DND-41 (cell line): Measurements from ENCODE around the gene FAF1.

Experiments
- ATAC-seq: fragments of 200-7000 bp; cut with Tn5 transposase; 3 replicates; pipeline ENCODE4 v1.9.1; 2021; ENCODE audit warnings: low read depth; ENCODE audit not compliant: insufficient read depth
- DNase-seq: peaks from one replicate; pipeline ENCODE4 v3.0.0-alpha.2; 2020
- H2AFZ ChIP-seq: 2 replicates; pipeline ENCODE4 v1.6.0; 2012; ENCODE audit warnings: low read depth, low read length
- H3K27ac ChIP-seq: 2 replicates; pipeline ENCODE4 v1.5.1; 2012; ENCODE audit warnings: low read length, inconsistent platforms
- H3K27me3 ChIP-seq: fragments of 200-600 bp; sonication (generic); 2 replicates; pipeline ENCODE4 v1.6.0; 2012; ENCODE audit warnings: low read length, mild to moderate bottlenecking, inconsistent platforms; ENCODE audit not compliant: insufficient read depth, poor library complexity
- H3K36me3 ChIP-seq: 2 replicates; pipeline ENCODE4 v1.5.1; 2012; ENCODE audit warnings: low read length, inconsistent platforms; ENCODE audit not compliant: insufficient read depth
- H3K4me1 ChIP-seq: 2 replicates; pipeline ENCODE4 v1.5.1; 2012; ENCODE audit warnings: mild to moderate bottlenecking, low read length; ENCODE audit not compliant: insufficient read depth
- H3K4me2 ChIP-seq: 2 replicates; pipeline ENCODE4 v1.6.0; 2012; ENCODE audit warnings: mild to moderate bottlenecking, moderate library complexity, low read length, inconsistent platforms; ENCODE audit not compliant: insufficient read depth
- H3K4me3 ChIP-seq, 2 experiments: fragments of 200-600 bp in 1 of 2; shearing (Covaris generic) in 1 of 2; 2 replicates each; pipeline ENCODE4 v1.5.1; 2012 to 2016; ENCODE audit warnings: inconsistent platforms in 2 of 2, low read length in 2 of 2, mild to moderate bottlenecking in 2 of 2, low read depth in 1 of 2, moderate library complexity in 1 of 2
- H3K79me2 ChIP-seq: 2 replicates; pipeline ENCODE4 v1.6.0; 2012; ENCODE audit warnings: low read length, inconsistent platforms; ENCODE audit not compliant: insufficient read depth
- H3K9ac ChIP-seq: 2 replicates; pipeline ENCODE4 v1.6.0; 2012; ENCODE audit warnings: low read depth, mild to moderate bottlenecking, inconsistent platforms, low read length, moderate library complexity
- H3K9me3 ChIP-seq: 2 replicates; pipeline ENCODE4 v1.5.1; 2012; ENCODE audit warnings: low read length, moderate library complexity, mild to moderate bottlenecking, inconsistent platforms; ENCODE audit not compliant: insufficient read depth, severe bottlenecking
- H4K20me1 ChIP-seq: 2 replicates; pipeline ENCODE4 v1.6.0; 2012; ENCODE audit warnings: low read length; ENCODE audit not compliant: insufficient read depth
- EZH2 ChIP-seq: IDR thresholded peaks from 3 replicates; pipeline ENCODE4 v1.6.1; 2012; ENCODE audit warnings: borderline replicate concordance, low read depth, mild to moderate bottlenecking, moderate library complexity, low read length, inconsistent platforms; ENCODE audit not compliant: severe bottlenecking
- TF ChIP-seq, protein P1 (sequence below): IDR thresholded peaks from 2 replicates; pipeline ENCODE4 v1.5.1; 2012; ENCODE audit warnings: borderline replicate concordance, low read length, moderate library complexity, mild to moderate bottlenecking; ENCODE audit not compliant: poor library complexity, severe bottlenecking; ENCODE audit errors: extremely low read depth

FAF1 gene

DNA sequence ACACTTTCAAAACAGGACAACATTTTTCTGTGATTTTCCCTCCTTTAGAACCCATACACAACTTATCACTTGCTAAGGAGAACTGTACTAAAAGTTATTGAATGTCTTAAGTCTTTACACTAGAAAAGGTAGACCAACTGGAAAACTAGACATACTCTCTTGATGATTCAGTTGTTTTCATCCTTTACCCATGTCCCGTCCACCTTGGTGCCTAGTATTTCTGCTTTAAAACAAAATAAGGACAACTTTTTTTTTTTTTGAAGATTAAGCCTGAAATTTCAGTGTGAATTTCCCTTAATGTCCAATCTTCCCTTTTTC lies 14.5 kb upstream of the FAF1 start:
- no peak for DNase-seq
- no peak overlapping the region for H2AFZ ChIP-seq
- no peak for TF ChIP-seq EZH2
- TF ChIP-seq, protein P1, sequence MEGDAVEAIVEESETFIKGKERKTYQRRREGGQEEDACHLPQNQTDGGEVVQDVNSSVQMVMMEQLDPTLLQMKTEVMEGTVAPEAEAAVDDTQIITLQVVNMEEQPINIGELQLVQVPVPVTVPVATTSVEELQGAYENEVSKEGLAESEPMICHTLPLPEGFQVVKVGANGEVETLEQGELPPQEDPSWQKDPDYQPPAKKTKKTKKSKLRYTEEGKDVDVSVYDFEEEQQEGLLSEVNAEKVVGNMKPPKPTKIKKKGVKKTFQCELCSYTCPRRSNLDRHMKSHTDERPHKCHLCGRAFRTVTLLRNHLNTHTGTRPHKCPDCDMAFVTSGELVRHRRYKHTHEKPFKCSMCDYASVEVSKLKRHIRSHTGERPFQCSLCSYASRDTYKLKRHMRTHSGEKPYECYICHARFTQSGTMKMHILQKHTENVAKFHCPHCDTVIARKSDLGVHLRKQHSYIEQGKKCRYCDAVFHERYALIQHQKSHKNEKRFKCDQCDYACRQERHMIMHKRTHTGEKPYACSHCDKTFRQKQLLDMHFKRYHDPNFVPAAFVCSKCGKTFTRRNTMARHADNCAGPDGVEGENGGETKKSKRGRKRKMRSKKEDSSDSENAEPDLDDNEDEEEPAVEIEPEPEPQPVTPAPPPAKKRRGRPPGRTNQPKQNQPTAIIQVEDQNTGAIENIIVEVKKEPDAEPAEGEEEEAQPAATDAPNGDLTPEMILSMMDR = no peak
- ATAC-seq = no peak
- peaks cover 40% of the 10 kb centered on the region for H3K4me1 ChIP-seq
- no peaks in the 10 kb centered on the region for H3K27me3 ChIP-seq
- peak overlapping the region; percentile 73 for H3K27ac ChIP-seq
- peaks cover 100% of the 10 kb centered on the region for H3K79me2 ChIP-seq
- no peaks in the 10 kb centered on the region for H3K9me3 ChIP-seq
- H3K9ac ChIP-seq = peak overlapping the region; percentile 100
- H4K20me1 ChIP-seq = peaks cover 14% of the 10 kb centered on the region
- peak overlapping the region in 1 of 2 experiments; percentile 97; a peak in 3 of 4 replicates for H3K4me3 ChIP-seq
- peak overlapping the region; percentile 62 for H3K4me2 ChIP-seq
- peaks cover 38% of the 10 kb centered on the region for H3K36me3 ChIP-seq

DNA sequence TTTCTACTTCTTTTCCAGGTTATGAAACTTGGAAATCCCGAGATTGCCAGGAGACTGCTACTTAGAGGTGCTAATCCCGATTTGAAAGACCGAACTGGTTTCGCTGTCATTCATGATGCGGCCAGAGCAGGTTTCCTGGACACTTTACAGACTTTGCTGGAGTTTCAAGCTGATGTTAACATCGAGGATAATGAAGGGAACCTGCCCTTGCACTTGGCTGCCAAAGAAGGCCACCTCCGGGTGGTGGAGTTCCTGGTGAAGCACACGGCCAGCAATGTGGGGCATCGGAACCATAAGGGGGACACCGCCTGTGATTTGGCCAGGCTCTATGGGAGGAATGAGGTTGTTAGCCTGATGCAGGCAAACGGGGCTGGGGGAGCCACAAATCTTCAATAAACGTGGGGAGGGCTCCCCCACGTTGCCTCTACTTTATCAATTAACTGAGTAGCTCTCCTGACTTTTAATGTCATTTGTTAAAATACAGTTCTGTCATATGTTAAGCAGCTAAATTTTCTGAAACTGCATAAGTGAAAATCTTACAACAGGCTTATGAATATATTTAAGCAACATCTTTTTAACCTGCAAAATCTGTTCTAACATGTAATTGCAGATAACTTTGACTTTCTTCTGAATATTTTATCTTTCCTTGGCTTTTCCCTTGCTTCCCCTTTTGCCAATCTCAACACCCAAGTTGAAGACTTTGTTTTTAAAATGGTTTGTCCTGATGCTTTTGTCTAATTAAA lies 14.0 kb upstream of the FAF1 start:
- Histone ChIP-seq H3K79me2 (peaks cover 100% of the 10 kb centered on the region), H3K9me3 (no peaks in the 10 kb centered on the region)

DNA sequence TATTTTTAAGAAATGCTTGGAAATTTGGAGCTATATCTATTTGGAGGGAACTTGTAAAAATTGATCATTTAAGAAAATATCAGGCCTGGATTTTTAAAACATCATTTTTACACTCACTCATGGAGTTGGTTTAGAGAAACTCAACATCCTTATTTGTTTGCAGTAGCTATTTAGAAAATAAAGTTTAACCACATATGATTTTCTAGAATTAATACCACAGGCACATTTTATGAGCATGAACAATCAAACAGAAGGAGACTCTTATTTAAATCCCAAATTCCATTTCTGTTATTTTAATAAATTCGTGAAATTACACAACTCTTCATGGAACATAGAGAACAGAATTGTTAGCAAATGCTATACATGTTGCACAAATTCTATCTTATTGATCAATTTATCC lies 13.2 kb upstream of the FAF1 start:
- TF ChIP-seq, protein P1 = no peak
- TF ChIP-seq EZH2 = no peak
- peak overlapping the region; percentile 62 for H3K4me2 ChIP-seq
- ATAC-seq (no peak), DNase-seq (no peak)
- no peaks in the 10 kb centered on the region for H3K27me3 ChIP-seq
- peak overlapping the region; percentile 73 for H3K27ac ChIP-seq
- H3K4me3 ChIP-seq = peak overlapping the region; percentile 65 to 97; a peak in 3 of 4 replicates
- H2AFZ ChIP-seq = no peak overlapping the region
- H3K9ac ChIP-seq = peak overlapping the region; percentile 100
- H3K79me2 ChIP-seq = peaks cover 98% of the 10 kb centered on the region
- H3K36me3 ChIP-seq = peaks cover 39% of the 10 kb centered on the region
- H3K4me1 ChIP-seq = peaks cover 33% of the 10 kb centered on the region
- H4K20me1 ChIP-seq = peaks cover 16% of the 10 kb centered on the region
- H3K9me3 ChIP-seq = no peaks in the 10 kb centered on the region

More for the DNA sequence above, 14.0 kb upstream of the FAF1 start:
- Histone ChIP-seq H3K27me3 (no peaks in the 10 kb centered on the region), H3K9ac (peak overlapping the region; percentile 100), H3K4me2 (peak overlapping the region; percentile 62), H4K20me1 (peaks cover 16% of the 10 kb centered on the region), H3K36me3 (peaks cover 39% of the 10 kb centered on the region), H3K27ac (peak overlapping the region; percentile 73), H3K4me3 (peak overlapping the region; percentile 65 to 97; a peak in 3 of 4 replicates), H3K4me1 (peaks cover 34% of the 10 kb centered on the region), H2AFZ (no peak overlapping the region)
- TF ChIP-seq, protein P1 = no peak
- TF ChIP-seq EZH2 = no peak
- DNase-seq (peak; percentile 44), ATAC-seq (no peak)
